T-helper 1 cell treated with Interleukin-12 subunit alpha and Interleukin-12 subunit beta and Interleukin-4 antibody, amounts not matched to agents 30 ng/mL and 1 ng/mL, for 36 hours (primary cell): ENCODE results near the gene VIPAS39. TPM values are rescaled to one million over a fixed set of nuclear protein-coding genes. Genes with fewer than 3 reads are reported as not detected.

Source experiments
- intact Hi-C: fragments of 100-400 bp; cut with micrococcal nuclease; formaldehyde crosslinking; loops from one replicate; pipeline ENCODE4 v1.15.1; 2024
- total RNA-seq: library from RNA; stranded (reverse); gene quantifications from 2 replicates; pipeline ENCODE4 v1.2.3, GENCODE V29; 2022

Gene VIPAS39
- total RNA-seq = 20.0 and 21.2 TPM in 2 replicates

DNA sequence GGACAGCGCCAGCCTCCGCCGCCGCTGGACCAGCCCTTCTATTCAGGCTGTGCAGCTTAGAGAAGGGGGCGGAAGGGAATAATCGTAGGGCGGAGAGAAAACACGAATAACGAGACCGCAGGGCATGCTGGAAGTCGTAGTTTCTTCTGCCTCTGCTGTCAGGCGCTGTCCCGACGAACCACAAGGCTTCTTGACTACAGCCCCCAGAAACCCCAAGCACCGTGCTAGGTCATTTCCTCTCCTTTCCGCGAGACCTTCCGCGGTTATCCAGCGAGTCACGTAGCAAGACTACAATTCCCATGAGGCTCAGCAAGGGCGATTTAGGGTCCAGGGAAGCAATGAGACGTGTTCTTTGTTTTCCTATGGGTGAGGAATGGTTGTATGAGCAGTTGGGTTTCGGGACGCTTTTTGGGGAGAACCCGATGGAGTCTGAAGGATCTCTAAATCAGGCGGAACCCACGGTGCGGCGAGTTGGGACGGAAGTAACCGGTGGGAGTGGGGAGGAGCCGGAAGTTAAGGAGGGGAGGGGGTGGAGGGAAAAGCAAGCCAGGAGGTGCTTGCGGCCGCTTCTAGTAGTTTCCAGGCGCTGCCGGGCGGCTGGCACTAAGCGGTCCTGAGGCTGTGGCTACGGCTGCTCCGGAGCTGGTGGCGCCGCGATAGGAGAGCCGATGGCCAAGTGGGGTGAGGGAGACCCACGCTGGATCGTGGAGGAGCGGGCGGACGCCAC lies at the start of gene VIPAS39, which contains the start of gene AHSA1:
VIPAS39 (minus strand) TSS at position 80 of the 727 bp plus-strand sequence. CDS start 3,499 bp downstream, outside the sequence.
AHSA1 (plus strand) TSS at position 572 of the 727 bp plus-strand sequence; CDS start at position 669, 97 bp downstream.
- intact Hi-C loops = loop anchor here (1.0 to 5.0 kb wide), 17 partner anchors 41 to 1795 kb away; partner anchors contain the start of genes ADCK1, ALKBH1, CIPC and ERG28

DNA sequence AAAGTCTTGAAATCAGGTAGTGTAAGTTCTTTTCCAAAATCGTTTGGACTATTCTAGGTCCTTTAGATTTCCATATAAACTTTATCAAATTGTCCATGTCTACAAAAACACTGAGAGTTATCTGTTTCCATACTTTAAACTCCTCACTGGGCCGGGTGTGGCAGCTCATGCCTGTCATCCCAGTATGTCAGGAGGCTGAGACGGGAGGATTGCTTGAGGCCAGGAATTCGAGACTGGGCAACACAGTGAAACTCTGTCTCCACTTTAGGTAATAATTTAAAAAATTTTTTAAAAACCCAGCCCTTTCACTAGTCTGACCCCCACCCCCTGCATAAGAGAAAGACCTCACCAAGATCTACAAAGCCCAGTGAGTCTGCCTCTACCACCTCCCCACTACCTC lies 47.6 kb upstream of the VIPAS39 start:
- intact Hi-C loops = no loop called here

DNA sequence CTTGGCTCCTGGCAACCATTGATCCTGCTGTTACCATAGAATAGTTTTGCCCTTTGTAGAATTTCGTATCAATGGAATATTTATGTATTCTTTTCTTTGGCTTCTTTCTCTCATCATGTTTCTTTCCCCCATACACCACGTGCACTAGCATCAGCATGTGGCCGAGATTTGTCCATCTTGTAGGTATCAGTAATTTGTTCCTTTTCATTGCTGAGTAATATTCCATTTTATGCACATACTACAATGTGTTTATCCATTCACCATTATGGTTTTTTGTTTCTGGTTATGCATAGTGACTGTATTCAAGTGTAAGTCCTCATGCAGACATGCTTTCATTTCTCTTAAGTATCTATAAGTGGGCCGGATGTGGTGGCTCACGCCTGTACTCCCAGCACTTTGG lies 45.7 kb upstream of the VIPAS39 start:
- intact Hi-C loops = no loop called here

DNA sequence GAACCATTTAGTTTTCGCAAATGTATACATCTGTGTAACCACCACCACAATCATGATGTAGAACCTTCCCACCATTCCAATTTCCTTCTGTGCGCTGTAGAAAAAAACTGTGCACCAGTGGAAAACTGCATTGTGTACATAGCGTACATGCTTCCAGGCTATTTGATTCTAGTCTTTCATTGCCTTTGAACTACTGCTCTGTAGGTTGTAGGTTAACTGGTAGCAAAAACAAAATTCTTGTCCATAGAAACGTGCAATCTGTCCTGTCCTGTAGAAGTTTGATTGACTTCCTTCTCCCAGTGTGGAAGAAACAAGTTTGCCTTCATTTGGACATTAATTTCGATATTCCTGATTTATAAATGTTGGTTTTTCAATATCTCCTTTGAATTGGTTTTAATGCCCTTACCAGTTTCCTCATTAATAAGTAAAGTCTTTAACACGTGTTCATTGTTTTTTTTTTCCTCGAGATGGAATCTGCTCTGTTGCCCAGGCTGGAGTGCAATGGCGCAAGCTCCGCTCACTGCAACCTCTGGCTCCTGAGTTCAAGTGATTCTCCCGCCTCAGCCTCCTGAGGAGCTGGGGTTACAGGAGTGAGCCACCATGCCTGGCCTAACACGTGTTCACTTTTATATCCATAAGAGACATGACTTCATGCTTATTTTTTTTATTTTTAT lies 44.8 kb upstream of the VIPAS39 start:
- intact Hi-C loops = no loop called here

DNA sequence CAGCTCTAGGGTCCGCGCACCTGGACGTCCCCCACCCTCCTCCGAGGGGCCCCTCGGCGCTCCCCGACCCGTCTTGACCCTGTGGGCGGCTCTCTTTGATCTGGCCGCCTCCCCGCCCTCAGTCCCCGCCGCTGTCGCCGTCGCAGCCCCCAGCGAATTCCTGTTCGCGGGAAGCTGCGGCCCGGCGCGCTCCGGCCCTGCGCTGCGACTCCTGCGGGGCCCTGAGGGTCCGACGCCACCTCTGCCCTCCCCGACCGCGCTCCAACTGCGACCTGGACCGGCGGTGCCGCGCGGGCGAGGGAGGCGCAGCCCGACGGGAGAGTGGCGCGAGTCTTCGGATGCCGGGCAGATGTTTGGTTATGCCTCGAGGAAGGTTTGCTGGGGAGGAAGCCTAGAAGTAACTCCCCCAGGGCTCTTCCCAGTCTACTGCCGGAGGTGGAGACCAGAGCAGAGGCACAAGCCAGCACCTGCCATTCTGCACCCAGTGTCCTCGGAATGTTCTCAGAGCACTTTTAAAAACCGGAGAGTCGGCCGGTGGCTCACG lies 41.7 kb upstream of the VIPAS39 start:
- intact Hi-C loops = loop anchor here (1.0 kb wide), 1 partner anchor 41 kb away; the partner anchor contains the start of gene AHSA1

DNA sequence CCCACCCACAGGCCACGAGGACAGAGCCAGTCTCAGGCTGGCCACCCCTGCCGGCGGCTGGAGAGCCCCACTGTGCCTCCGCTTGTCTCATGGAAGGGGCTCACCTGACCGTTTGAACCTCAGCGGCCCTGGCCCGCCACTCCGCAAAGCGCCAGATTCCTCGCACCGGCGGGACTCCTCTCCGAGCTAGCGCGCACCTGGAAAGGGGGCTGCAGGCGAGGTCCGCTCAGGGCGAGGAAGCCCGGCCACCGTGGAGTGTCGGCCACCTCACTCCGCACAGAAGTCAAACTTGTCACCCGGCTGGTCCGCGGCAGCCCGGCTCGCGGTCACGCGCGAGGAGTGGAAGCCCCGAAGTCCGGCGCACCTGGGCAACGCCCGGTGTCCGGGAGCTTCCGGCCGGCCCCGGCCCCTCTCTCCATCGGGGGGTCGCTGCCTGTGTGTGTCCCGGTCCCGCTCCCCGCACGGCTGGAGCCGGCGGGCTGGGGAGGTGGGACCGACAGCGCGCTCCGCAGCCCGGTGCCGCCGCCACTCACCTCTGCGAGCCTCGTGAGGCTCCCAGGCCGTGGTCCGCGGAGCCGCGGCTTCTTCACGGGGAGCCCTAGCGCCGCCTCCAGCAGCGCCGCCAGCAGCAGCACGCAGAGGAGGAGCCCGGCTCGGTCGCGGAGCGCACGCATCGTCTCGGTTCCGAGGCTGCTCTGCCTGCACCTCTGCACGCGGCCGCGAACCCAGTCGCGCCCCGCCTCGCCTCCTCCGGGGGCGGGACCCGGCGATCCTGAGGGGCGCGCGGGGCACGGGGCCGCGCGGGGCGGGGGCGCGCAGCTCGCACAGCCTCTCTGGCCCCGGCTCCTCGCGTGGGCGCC lies 40.9 kb upstream of the VIPAS39 start, which contains the start of gene ISM2:
ISM2 (minus strand) TSS at position 697 of the 860 bp plus-strand sequence; CDS start at position 674, 23 bp downstream.
- intact Hi-C loops = loop anchor here (1.0 kb wide), 1 partner anchor 40 kb away; the partner anchor contains the start of gene AHSA1

DNA sequence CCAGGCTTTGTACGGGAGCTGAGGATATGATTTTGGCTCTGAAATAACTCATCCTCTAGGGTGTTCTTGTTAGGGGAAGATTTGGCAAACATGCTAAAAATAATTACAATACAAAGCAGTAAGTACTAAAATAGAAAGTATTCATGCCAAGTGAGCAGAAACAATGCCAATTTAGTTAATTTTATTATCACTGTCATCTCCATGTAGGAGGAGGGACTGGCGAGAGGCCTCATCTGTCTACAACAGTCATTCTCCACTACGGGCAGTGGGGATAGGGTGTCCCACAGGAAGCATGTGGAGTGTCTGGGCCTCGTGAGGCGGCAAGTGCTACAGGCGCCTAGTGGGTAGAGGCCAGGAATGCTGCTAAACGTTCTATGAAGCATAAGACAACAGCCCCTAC lies 37.9 kb upstream of the VIPAS39 start:
- intact Hi-C loops = no loop called here

DNA sequence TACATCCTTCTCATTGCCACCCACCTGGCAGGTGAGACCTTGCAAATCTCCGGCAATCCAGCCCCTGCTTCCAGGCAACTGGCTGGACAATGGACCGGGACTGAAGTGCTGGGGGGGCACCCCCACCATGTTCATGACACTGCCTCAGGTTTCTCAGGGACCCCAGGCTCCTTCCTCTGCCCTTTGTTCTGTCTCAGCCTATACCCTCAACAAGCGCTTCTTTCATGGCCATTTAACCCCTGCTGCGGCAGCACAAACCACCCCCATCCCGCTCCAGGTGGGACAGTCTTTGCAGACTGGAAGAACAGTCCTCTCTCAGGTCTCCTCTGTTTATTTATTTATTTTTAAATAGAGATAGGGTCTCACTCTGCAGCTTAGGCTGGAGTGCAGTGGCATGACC lies 33.7 kb upstream of the VIPAS39 start:
- intact Hi-C loops = no loop called here

DNA sequence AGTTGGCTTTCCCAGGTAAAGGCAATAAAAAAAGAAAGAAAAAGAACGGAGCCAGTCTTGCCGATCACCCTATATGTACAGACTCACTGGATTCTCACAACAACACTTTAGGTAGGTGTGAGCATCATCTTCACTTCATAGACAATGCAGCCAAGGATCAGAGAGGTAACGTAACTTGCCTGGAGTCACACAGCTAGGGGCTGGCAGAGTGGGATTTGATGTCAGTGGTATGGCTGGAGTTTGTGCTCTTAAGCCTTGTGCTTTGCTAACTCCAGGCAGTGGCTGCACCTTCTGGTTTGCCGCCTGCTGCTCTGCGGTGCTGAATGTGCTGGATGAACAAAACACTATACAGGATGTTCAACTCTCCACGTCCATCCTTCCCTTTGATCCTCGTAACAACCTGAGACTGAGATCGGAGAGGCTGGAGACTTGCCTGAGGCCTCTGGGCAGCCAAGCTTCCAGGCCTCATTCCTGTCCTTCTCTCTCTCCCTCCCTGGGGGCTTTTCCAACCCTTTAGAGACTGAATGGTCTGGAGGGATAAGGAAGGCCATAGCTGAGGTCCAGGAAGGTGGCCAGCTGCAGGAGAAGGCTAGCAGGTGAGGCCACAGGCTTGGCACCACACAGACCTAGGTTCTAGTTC lies 33.1 kb upstream of the VIPAS39 start:
- intact Hi-C loops = no loop called here

DNA sequence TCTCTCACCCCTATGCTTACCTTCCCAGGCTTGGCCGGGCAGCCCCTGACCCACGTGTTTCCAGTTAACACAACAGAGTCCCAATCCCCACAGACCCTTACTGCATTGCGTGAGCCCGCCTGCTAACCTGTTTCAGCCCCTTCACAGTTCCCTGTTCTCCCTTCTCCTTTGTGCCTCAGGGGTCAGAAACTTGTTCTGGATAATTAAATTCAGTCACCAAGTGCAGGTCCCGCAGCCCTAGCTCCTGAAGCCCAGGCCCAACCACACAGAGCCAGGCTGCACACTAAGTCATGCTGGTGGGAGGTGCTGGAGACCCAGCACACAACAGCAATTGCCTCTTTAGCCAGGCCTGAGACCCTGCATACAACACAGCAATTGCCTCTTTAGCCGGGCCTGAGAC lies 31.6 kb upstream of the VIPAS39 start:
- intact Hi-C loops = no loop called here

DNA sequence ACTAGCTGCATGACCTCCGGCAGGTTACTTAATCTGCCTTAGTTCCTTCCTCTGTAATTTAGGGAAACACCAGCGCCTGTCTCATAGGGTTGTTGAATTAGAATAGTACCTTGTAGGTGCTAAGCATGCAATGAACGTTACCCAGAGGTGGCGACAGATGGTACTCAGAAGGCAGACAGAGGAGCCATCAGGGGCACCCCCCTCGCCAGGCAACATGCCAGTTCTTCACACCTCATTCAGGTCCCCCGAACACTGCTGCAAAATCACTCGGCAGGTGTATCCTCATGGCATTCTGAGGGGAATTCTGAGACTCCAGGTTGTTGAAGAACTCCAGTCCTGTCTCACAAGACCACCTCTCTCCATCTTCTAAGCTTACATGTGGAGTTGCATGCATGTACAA lies 31.2 kb upstream of the VIPAS39 start:
- intact Hi-C loops = no loop called here

DNA sequence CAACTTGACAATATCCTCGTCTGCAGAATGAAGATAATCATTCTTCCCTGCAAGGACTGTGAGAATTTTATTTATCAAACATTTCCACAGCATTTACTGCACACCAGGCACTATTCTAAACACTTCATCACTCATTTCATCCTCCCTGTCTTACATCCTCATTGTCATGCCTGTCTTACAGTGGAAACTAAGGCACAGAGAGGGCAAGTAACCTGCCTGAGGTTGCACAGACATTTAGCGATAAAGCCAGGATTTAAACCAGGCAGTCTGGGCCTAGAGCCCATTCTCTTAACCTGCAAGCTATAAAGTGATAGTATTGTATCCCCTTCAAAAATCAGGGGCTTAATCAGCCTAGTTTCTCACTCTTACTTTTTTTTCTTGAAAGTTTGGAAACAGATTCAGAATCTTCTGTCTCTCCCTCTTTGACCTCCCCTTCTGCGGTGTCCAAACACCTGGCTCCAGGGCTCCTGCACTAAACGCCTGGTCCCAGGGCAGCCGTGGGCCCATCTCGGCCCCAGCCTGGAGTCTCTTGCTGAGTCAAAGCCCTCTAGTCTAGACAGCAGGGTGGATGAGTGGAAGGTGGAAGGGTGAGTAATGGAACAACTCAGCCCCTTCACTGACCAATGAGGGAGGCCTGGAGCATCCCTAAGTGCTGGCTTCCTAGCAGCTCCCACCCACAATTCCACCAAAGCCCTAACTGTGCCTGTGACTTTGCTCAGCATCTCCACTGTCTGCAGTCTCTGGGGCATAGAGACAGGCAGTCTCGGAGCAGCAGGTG lies 28.7 kb upstream of the VIPAS39 start:
- intact Hi-C loops = no loop called here

DNA sequence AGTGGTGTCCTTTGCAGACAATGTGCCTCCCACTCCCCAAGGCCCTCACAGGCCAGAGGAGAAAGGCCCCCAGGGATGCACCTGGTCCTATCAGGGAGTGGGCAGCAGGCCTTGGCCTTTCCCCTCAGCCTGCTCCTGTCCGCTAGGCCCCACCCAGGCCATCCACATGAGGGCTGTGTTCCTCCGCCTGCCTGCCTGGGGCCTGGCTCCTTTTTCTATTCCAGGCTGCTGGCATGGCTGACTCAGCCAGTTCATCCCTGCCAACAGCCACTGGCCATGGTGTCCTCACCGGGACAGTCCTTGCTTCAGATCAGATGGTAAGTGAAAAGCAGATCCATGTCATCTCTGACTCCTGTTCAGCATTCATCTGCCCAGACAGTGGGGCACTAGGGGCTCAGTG lies 27.9 kb upstream of the VIPAS39 start:
- intact Hi-C loops = no loop called here

DNA sequence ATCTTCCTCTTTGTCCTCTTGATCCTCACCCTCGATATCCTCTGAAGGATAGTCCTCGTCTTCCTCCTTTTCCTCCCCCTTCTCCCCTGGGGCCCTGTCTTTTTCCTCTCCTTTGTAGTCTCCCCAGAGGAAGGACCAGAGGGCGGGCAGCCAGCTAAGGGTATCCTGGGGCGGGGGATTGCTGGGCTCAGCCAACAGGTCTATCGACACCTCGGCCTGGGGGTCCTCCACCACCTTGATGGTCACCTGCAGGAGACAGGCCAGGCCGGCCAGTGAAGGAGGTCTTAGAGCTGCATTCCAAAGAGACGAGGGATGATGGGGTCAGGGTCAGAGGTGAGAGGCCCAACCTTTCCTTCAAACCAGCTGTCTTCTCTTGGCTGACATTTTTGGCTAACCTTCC lies 25.0 kb upstream of the VIPAS39 start:
- intact Hi-C loops = no loop called here

DNA sequence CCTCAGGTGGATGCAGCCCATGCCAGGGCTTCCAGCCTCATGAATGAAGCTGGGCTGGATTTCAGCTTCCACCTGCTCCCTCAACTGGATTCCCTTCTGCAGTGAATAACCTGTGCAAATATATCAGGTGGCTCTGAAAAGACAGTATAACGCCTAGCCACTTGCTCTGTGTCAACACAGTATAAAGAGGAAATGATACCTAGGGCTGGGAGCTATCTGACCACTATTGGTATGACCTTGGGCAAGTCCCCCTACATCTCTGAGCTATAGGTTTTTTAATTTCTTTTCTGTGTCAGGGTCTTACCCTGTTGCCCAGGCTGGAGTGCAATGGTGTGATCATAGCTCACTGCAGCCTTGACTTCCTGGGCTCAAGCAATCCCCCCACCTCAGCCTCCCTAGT lies 21.4 kb upstream of the VIPAS39 start:
- intact Hi-C loops = no loop called here

DNA sequence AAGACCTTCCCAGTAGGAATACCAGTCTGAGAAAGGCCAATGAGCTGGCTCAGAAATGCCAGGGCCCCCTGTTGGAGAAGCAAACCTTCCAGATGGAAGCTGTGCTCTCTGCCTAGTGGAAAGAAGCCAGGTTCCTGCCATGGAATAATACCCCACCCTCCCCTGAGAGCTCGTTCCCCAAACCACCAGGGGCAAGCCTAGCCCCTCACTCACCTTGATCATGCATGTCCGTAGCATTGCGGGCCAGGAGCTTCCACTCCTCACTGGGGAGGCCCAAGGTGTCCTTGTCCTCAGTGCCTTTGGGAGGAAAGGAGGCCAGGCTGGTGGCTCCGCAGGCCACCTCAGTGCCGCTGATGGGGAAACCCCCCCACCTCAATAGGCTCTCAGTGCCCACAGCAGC lies 20.6 kb upstream of the VIPAS39 start:
- intact Hi-C loops = no loop called here

DNA sequence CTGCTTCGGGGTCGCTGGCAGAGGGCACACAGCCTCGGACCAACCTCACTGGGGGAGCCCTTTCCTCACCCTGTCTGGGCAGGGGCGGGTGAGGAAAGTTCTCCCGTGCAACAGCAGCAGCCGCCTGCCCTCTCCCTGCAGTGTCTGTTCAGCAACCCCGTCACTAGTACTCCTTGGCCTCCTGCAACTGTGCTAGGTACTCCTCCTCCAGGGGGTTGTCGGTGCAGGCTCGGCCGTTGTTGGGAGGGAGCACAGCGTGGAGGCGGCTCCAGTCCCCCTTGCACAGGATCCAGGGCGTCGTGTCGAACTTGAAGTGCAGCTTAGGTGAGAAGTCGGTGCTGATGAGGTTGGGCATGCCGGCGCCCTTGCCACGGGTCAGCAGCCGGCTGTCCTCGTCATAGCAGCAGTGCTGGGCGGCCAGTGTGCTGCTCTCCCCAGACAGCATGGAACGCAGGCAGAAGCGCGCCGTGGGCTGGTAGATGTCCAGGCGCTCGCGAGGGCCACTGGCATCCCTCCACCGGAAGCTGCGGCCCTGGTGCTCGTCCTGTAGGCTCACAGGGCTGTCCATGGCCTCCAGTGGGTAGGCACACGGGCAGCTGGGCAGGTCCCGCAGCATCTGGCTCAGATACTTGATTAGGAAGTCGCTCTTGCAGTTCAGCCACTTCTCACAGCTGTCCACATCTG lies 18.2 kb upstream of the VIPAS39 start:
- intact Hi-C loops = no loop called here

DNA sequence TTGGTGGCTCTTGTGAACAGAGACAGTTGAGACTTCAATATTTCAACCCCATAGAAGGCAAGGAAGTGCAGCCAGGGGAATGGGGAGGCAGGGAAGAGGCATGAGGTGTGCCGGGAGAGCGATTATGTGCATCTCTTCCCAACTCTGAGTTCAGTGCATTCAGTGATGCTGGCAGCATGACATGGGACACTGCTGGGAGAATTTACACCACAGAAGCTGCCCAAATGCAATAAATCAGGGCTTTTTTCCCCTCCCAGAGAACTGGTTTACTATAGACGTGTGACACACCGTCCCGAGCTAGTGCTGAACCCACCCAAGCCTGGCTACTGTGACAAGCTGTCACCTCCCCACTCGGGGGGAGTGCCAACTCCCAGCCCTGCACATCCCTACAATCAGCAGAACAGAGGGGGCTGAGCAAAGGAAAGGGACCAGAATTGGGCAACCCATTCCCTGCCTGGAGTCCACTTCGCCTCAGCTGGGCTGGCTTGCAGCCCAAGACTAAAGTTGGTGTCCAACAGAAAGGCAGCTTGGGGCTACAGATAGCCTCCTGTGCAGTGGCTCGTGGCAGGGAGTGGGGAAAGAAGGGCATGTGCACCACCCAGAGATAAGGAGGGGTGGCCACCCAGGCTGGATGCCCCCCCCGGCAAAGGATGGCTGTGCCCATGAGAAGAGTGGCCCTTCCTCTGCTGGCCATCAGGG lies 17.2 kb upstream of the VIPAS39 start:
- intact Hi-C loops = no loop called here

DNA sequence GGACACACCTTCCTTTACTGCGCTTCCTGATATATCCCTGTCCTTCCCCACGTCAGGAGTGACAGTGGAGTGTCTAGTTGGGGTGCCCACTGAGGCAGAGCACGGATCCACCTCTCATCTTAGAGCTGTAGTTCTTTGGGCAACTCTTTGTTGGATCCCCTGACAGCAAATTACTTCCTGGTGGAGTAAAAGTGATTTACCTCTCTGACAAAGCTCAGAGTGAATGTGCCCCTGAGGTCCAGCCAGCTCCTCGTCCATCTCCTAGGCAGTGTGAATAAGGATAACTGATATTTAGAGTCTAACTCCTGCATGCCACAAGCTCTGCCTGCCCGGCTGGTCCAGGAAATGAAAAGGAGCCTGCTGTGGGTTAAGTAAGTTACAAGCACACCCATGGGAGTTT lies 16.5 kb upstream of the VIPAS39 start:
- intact Hi-C loops = no loop called here
